NK-92 (cell line): Measurements from ENCODE around the gene IL7R.
"Not testable (repeated sequence)": the region's sequence is repeated elsewhere in the genome, so short reads cannot be mapped to it uniquely, and the experiment has no call there.

ENCODE experiments used
- DNase-seq: peaks from one replicate; lab custom pipeline; 2025; ENCODE audit not compliant: unreplicated experiment; lab: John Stamatoyannopoulos, UW

The IL7R gene

GRCh38 chr5:35870605-35871004, 13.9 kb downstream of the IL7R start:
- DNase-seq, result no peak

GRCh38 chr5:35876454-35876853, 19.8 kb downstream of the IL7R start:
- no peak for DNase-seq

GRCh38 chr5:35876922-35877321, 20.2 kb downstream of the IL7R start:
- DNase-seq, result no peak

- no peak for DNase-seq
Observed at GRCh38 chr5:35877655-35878054, 21.0 kb downstream of the IL7R start.

GRCh38 chr5:35878079-35878478, 21.4 kb downstream of the IL7R start:
- no peak for DNase-seq

- DNase-seq, result no peak
Observed at GRCh38 chr5:35879096-35879495, 22.4 kb downstream of the IL7R start.

- no peak for DNase-seq
Observed at GRCh38 chr5:35879649-35880048, 23.0 kb downstream of the IL7R start.

- no peak for DNase-seq
Observed at GRCh38 chr5:35880156-35880555, 23.5 kb downstream of the IL7R start.

GRCh38 chr5:35881758-35882157, 25.1 kb downstream of the IL7R start:
- no peak for DNase-seq

GRCh38 chr5:35884191-35884769, 27.6 kb downstream of the IL7R start:
- DNase-seq, result no peak

GRCh38 chr5:35884773-35885172, 28.1 kb downstream of the IL7R start:
- DNase-seq, result no peak

GRCh38 chr5:35886381-35886780, 29.7 kb downstream of the IL7R start:
- no peak for DNase-seq

- no peak for DNase-seq
Observed at GRCh38 chr5:35887321-35888100, 30.8 kb downstream of the IL7R start.

- no peak for DNase-seq
Observed at GRCh38 chr5:35890021-35891020, 33.6 kb downstream of the IL7R start.

- DNase-seq, result not testable (repeated sequence)
Observed at GRCh38 chr5:35892799-35893198, 36.1 kb downstream of the IL7R start.

- no peak for DNase-seq
Observed at GRCh38 chr5:35894131-35894530, 37.4 kb downstream of the IL7R start.

GRCh38 chr5:35898952-35899660, 42.4 kb downstream of the IL7R start:
- DNase-seq, result no peak

GRCh38 chr5:35899800-35900199, 43.1 kb downstream of the IL7R start:
- no peak for DNase-seq

- no peak for DNase-seq
Observed at GRCh38 chr5:35900972-35901695, 44.4 kb downstream of the IL7R start.

- no peak for DNase-seq
Observed at GRCh38 chr5:35902046-35902672, 45.5 kb downstream of the IL7R start.
